Dermis microvascular lymphatic vessel endothelial cell (primary cell): Measurements from ENCODE around the gene WNT7B. TPM values are rescaled to one million over a fixed set of nuclear protein-coding genes. Genes with fewer than 3 reads are reported as not detected.

Experiments used
- DNase-seq, 2 donors: peaks; one replicate each; pipeline versions ENCODE4 v3.0.0 to v3.0.0-alpha.2; 2010; ENCODE audit warnings: low read depth in 2 of 2
- total RNA-seq: library from RNA; depleted of rRNA; stranded (reverse); fragments of >200 nt; gene quantifications from 2 replicates; pipeline ENCODE4 v1.2.1, GENCODE V29; 2014

Gene WNT7B
- total RNA-seq, 1 donor from 2014 or later = not detected

DNA sequence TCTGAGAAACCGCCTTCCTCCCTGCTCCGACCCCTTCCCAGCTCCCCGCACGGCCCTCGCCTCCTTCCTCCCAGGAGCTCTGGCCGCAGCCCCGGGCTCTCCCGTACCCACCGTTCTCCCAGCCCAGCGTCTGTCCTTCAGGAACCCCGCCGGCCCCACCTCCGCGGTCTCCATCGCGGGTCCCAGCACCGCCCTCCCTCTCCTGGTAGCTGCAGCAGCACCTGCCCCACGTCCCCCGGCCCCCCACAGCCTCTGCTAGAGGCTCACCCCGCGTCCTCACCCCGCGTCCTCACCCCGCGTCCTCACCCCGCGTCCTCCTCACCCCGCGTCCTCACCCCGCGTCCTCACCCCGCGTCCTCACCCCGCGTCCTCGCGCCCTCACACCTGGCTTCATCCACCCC is 85.9 kb downstream of the WNT7B start:
- no peak for DNase-seq

DNA sequence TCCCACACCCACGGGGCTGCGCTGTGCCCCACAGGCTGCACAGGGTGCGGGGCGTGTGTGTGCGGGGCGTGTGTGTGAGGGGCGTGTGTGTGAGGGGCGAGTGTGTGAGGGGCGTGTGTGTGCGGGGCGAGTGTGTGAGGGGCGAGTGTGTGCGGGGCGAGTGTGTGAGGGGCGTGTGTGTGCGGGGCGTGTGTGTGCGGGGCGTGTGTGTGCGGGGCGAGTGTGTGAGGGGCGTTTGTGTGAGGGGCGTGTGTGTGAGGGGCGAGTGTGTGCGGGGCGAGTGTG is 86.7 kb downstream of the WNT7B start:
- DNase-seq = no peak

- DNase-seq = peak in 1 of 2 donors; percentile 10
Measured at GRCh38 chr22:45889539-45890350, 87.2 kb downstream of the WNT7B start.

GRCh38 chr22:45889093-45889538 is 87.8 kb downstream of the WNT7B start:
- no peak for DNase-seq

DNA sequence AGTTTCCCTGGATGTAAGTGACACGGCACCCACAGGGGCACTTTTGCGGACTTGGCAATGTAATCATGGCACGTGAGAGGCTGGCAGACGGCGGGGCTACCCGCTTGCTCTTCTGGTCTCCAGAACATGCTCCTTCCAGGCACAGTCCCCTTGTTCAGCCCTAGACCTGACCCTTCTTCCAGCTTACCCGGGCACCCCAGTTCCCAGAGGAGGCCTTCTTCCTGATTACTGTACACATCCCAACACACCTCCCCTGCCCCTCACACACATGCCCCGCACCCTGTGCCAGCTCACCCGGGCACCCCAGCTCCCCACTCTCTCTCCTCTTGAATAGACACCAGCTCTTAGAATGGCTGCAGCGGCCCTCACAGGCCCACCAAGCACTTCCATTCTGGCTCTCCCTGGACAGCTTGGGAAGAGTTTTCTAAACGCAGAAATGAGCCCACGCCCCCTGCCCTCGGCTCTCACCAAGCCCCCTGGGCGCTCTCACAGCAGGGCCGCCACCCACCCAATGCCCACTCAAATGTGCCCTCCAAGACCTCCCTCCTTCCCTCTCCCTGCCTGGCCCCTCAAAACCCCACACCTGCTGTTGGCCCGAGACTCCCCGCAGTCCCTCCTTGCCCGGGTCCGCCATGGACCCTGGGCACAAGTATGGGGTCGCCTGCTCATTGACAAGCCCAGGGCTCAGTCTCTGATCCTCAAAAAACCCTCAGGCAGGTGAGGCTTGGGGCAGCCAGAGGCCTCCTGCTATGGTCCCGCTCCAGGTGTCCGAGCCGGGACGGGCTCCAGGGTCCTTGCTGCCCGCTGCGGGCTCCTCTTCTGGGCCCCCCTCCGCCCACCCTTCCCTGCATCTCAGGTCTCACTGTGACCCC is 88.5 kb downstream of the WNT7B start:
- DNase-seq = no peak

DNA sequence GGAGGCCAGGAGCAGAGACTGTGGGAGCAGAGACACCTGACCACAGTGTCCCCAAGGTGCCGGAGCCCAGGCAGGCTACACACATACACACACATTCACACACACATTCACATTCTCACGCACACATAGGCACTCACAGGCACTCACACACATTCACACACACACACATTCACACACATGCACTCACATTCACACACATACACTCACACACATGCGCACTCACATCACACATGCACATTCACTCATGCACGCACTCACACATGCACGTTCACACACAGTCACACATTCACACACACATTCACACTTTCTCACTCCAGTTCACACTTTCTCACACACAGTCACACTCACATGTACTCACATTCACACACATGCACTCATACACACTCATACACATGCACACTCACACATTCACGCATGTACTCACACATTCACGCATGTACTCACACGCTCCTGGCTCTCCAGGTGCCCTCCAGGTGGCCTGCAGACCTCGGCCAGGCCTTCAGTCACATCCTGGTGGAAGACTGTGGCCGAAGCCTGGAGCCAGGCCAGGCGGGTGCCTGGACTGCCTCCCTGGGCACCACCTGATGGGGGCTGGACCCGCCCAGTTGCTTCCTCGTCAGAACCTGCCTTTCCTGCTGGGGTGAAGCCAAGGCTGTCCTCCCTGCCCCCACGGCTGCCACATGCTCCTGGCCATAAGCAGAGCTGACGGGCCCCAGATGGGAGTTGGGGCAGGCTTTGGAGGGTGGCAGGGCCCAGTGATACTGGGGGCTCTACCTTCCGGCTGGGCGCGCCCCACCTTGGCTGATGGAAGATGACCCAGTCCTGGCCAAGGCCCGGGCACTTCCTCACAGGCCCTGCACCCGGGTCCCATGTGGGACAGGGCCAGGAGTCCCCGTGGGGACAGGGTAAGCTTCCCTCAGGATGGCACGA is 89.5 kb downstream of the WNT7B start:
- DNase-seq = no peak

DNA sequence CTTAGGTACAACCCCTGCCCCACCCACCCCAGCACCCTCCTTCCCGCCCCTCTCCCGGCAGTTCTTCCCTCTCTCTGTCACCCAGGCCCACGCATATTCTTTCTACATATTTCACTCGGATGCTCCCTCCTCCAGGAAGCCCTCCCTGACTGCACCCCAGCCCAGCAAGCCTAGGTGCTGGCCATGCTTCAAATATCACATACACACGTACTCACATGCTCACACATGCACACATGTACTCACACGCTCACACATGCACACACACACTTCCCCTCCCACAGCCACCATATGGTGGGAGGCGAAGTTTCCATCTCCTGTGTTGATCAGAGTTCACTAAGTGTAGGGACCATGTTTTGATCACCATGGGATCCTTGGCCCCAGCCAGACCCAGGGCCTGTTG is 90.4 kb downstream of the WNT7B start:
- no peak for DNase-seq

- no peak for DNase-seq
Measured at GRCh38 chr22:45885941-45886395, 91.0 kb downstream of the WNT7B start.

DNA sequence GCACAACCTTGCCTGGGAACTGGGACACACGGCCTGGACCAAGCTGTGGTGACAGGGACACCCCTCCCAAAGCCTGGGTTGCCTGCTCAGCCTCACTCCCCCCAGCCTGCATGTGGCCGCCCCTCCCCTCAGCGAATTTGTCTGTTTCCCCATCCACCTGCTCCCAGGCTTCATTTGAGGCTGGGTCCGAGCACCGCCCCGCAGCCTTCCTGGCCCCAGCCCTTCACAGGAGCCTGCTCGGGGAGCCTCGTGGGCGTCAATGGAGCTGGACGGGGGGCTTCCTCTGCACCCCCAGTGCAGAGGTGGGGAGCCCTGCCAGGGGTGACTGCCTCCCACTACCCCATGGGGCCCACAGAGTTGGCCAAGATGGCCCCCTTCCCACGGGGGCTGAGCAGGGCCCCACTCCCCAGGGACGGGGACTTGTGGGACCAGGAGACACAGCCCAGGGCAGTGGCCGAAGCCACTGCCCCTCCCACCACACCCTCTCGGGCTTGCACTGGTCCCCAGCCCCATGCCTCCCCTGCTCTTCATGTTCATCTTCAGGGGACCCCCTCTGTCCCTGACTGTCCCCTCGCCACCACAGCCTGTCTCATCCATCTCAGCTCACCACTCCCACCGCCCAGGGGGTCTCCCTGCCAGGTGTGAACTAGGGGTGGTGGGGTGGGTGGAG is 91.7 kb downstream of the WNT7B start:
- DNase-seq = no peak

DNA sequence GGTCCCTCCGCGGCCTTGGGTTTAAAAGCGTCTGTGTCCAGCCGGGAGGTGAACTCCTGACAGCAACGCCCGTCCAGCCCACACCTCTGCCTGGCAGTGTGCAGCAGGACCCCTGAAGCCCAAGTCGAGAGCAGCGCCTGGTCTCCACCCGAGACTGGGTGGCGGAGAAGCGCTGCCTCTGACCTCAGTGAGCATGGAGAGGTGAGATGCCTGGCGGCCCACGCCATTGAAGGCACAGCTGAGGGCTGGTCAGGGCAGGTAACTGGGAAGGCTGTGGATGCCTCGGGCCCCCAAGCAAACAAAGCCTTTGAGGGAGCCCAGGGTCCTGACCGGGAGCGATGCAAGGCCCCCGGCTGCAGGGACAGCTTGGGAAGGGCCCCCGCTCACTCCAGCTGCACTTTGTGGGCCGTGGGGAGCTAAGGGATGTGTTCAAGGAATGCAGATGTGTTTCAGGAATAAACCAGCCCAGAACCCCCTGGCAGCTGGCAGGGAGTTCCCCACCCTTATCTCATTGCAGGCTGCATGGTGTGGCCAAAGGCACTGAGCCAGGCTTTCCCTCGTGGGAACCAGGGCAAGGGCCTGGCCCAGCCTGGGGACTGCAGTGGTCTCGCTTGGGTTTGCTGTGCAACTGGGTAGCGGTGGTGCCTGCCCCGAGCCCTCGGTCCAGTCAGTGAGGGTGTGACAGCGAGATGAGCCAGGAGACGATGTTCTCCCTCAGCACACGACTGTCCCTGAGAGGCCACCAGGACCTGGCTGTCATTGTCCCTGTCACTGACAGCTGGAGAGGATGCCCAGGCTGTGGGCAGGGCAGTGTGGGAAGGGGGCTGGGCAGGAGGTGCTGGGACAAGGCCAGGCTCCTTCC is 92.5 kb downstream of the WNT7B start:
- no peak for DNase-seq

GRCh38 chr22:45883811-45884170 is 93.2 kb downstream of the WNT7B start:
- no peak for DNase-seq

DNA sequence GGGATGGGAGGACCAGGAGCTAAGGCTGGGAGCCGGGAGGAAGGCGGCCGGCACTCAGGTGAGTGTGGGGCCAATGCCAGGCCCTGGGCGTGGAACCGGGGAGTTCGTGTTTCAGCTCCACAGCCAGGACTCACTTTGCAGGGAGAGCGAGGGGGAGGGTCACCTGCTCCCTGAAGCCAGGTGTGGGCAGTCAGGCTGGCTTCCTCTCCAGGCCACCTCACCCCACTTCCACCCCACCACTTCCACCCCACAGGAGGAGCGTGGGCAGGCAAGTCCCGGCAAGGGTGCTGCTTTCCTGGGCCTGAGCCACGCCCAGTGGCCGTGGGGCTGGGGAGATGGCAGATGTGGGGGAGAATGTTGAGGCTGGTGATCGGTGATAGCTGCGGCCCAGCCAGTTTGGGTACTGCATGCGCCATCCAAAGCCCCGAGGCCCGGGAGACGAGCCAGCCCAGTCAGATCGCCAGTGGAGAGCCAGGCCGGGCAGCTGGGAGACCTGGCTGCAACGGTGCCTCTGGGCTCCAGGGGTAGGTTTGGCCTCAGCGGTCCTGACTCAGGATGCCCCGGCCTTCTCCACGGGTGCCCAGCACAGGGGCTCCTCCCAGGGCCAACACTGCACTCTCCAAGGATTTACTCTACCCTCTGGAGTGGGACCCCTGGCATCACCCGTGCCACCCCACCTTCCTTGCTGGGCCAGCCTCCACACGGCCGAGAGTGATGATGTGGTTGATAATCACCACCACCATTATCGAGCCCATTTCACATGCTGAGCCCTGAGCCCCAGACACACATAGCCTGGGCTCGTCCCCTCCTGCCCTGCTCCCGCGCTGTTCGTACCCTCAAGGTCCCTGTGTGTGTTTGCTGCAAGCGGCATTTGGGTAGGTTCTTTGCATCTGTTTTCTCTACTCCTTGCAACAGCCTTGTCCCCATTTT is 93.8 kb downstream of the WNT7B start:
- DNase-seq = no peak

DNA sequence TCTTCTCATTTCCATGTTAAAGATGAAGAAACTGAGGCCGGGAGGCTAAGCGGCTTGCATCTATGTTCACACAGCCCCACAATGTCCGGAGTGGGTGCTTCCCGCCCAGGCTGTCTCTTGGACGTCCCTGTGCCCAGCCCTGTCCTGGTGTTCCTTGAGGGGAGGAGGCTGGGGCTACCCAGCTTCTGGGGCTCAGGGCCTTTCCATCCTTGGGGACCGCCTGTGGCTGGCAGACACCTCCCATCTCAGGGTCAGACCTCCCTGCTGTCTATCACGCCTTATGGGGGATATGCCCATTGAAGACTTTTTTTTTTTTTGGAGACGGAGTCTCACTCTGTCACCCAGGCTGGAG is 95.5 kb downstream of the WNT7B start:
- DNase-seq = no peak

GRCh38 chr22:45880716-45881523 is 96.0 kb downstream of the WNT7B start:
- DNase-seq = no peak

DNA sequence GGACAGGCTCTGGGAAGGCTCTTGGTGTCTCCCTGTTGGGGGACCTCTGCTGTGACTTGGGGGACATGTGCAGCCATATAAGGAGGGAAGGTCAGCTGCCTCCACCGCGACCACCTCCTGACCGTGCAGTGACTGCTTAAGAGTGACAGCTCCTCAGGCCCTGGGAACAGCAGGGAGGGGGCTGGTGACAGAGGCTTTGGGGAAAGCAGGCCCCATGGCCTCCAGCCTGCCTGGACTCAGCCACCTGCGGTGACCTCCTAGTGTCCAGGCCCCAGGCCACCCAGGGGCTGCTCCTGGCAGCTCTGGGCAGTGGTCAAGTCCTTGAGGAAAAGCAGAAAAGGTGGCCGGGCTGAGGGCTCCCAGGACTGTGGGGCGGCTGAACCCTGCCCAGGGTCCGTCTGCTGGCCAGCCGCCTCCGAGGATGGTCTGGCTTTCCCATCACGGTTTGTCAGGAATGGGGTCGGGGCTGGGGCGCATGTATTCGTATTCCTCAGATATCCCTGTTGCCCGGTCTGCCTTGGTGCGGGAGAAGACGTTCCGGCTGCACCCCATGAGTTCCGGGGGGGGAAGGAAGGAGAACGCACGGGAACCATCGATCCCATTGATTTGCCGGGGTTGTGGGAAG is 96.8 kb downstream of the WNT7B start:
- no peak for DNase-seq

DNA sequence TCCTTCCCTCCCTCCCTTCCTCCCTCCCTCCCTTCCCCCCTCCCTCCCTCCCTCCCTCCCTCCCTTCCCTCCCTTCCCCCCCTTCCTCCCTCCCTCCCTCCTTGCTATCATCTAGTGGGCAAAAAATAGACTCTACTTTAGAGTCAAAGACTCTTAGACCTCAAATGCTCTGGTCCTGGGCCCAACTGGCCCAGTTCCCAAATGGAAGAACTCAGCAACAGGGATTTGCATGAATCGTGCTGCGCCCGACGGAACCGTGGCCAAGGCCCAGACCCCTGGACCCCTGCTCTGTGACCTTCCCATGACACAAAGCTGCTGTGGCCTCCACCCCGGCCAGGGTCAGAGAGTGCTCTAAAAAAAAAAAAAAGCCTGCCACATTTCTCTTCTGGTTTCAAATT is 97.4 kb downstream of the WNT7B start:
- no peak for DNase-seq

DNA sequence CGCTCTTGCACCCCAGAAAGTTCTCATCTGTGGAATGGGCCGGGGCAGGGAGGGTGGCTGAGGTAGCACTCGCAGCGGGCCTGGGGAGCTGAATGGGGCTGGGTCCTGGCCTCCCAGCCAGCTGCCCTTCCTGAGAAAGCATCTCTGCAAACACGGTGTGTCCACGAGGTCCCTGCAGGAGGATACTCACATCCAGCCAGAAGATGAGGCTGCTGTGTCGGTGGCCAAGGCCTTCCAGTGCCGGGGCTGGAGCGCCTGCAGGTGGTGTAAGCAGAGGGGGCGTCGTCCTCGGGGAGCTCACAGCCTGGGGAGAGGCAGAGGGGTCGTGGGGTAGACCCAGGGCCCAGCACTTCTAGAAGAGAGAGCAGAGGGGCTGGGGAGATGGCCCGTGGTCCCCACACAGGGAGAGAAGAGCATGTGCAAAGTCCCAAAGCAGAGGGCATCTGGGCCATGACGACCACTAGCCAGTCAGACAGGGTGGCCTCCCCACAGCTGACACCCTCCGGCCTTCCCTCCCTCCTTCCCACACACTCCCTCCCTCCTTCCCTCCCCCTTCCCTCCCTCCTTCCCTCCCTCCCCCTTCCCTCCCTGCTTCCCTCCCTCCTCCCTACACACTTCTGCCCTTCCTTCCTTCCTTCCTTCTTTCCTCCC is 97.9 kb downstream of the WNT7B start:
- DNase-seq = no peak
